ENCODE measurements around the gene OR4D9.

OR4D9 gene

GRCh38 chr11:59550842-59551658 lies 39.7 kb downstream of the OR4D9 start:
- peak; percentile 75 for DNase-seq

GRCh38 chr11:59551659-59552521 lies 40.6 kb downstream of the OR4D9 start:
- DNase-seq = no peak

- DNase-seq = no peak
Observed at GRCh38 chr11:59552844-59553243, 41.5 kb downstream of the OR4D9 start.

GRCh38 chr11:59553323-59553722 lies 42.0 kb downstream of the OR4D9 start:
- no peak for DNase-seq

GRCh38 chr11:59555601-59556114 lies 44.3 kb downstream of the OR4D9 start:
- DNase-seq = no peak

GRCh38 chr11:59556115-59556916 lies 45.0 kb downstream of the OR4D9 start:
- peak; percentile 56 for DNase-seq

- DNase-seq = no peak
Observed at GRCh38 chr11:59556917-59557348, 45.6 kb downstream of the OR4D9 start.

- no peak for DNase-seq
Observed at GRCh38 chr11:59558270-59558643, 46.9 kb downstream of the OR4D9 start.

GRCh38 chr11:59559886-59560285 lies 48.5 kb downstream of the OR4D9 start:
- DNase-seq = no peak

- DNase-seq = peak; percentile 61
Observed at GRCh38 chr11:59560290-59560701, 49.0 kb downstream of the OR4D9 start.

- peak; percentile 83 for DNase-seq
Observed at GRCh38 chr11:59560702-59561473, 49.5 kb downstream of the OR4D9 start.

- no peak for DNase-seq
Observed at GRCh38 chr11:59562292-59562691, 51.0 kb downstream of the OR4D9 start.
